NCI-H446 (cell line): ENCODE results near the gene NNAT.
"Not testable (repeated sequence)": the region's sequence is repeated elsewhere in the genome, so short reads cannot be mapped to it uniquely, and the experiment has no call there.

Experiments
- DNase-seq, 2 experiments: peaks; one replicate each; lab custom pipeline; 2025; lab: John Stamatoyannopoulos, UW

Gene NNAT

GRCh38 chr20:37521061-37521771, at the start of gene NNAT:
Gene NNAT, plus strand, starts transcription at chr20:37521250. Its CDS starts 82 bp downstream, at chr20:37521332.
- no peak for DNase-seq

GRCh38 chr20:37471741-37472235, 49.3 kb upstream of the NNAT start:
- no peak for DNase-seq

- not testable (repeated sequence) for DNase-seq
Observed at GRCh38 chr20:37472435-37472834, 48.6 kb upstream of the NNAT start.

- no peak for DNase-seq
Observed at GRCh38 chr20:37473249-37474000, 47.6 kb upstream of the NNAT start.

- DNase-seq = no peak
Observed at GRCh38 chr20:37474386-37474785, 46.7 kb upstream of the NNAT start.

- DNase-seq = peak; percentile 36 to 62
Observed at GRCh38 chr20:37475252-37475651, 45.8 kb upstream of the NNAT start.

GRCh38 chr20:37477041-37477440, 44.0 kb upstream of the NNAT start:
- DNase-seq = no peak

GRCh38 chr20:37479266-37479665, 41.8 kb upstream of the NNAT start:
- DNase-seq = no peak

GRCh38 chr20:37479925-37480691, 40.9 kb upstream of the NNAT start:
- DNase-seq = no peak

- peak in 1 of 2 experiments; percentile 9 for DNase-seq
Observed at GRCh38 chr20:37480919-37481318, 40.1 kb upstream of the NNAT start.

GRCh38 chr20:37481610-37482009, 39.4 kb upstream of the NNAT start:
- DNase-seq = no peak

GRCh38 chr20:37484331-37484730, 36.7 kb upstream of the NNAT start:
- DNase-seq = no peak

GRCh38 chr20:37486209-37486608, 34.8 kb upstream of the NNAT start:
- DNase-seq = not testable (repeated sequence)

GRCh38 chr20:37490663-37491350, 30.2 kb upstream of the NNAT start:
- DNase-seq = no peak

- DNase-seq = no peak
Observed at GRCh38 chr20:37492096-37492625, 28.9 kb upstream of the NNAT start.

- DNase-seq = no peak
Observed at GRCh38 chr20:37492945-37493344, 28.1 kb upstream of the NNAT start.

GRCh38 chr20:37494301-37494700, 26.7 kb upstream of the NNAT start:
- no peak for DNase-seq

- DNase-seq = no peak
Observed at GRCh38 chr20:37494796-37495195, 26.3 kb upstream of the NNAT start.

GRCh38 chr20:37498066-37498665, 22.9 kb upstream of the NNAT start:
- DNase-seq = no peak

GRCh38 chr20:37500311-37500710, 20.7 kb upstream of the NNAT start:
- DNase-seq = no peak

GRCh38 chr20:37501940-37502339, 19.1 kb upstream of the NNAT start:
- DNase-seq = no peak
